NCI-H69 (cell line): Measurements from ENCODE around the gene CCDC157.
"Not testable (repeated sequence)": the region's sequence is repeated elsewhere in the genome, so short reads cannot be mapped to it uniquely, and the experiment has no call there.

Experiments used
- DNase-seq: peaks from one replicate; lab custom pipeline; 2025; lab: John Stamatoyannopoulos, UW

CCDC157 gene

GRCh38 chr22:30390974-30391691, 34.3 kb downstream of the CCDC157 start:
- peak; percentile 68 for DNase-seq

- DNase-seq = no peak
These were observed 36.0 kb downstream of the CCDC157 start for GRCh38 chr22:30392661-30393321.

GRCh38 chr22:30393322-30393680, 36.5 kb downstream of the CCDC157 start:
- DNase-seq = no peak

- no peak for DNase-seq
These were observed 37.1 kb downstream of the CCDC157 start for GRCh38 chr22:30393885-30394284.

- peak; percentile 67 for DNase-seq
These were observed 40.3 kb downstream of the CCDC157 start, which contains the start of gene SEC14L2 for GRCh38 chr22:30396871-30397655. SEC14L2 (plus strand) TSS chr22:30397018; CDS start chr22:30397117, 99 bp downstream.

GRCh38 chr22:30397656-30398635, 41.1 kb downstream of the CCDC157 start:
- DNase-seq = no peak

GRCh38 chr22:30398685-30399680, 42.2 kb downstream of the CCDC157 start:
- DNase-seq = no peak

GRCh38 chr22:30399718-30400117, 42.9 kb downstream of the CCDC157 start:
- DNase-seq = no peak

GRCh38 chr22:30400159-30400558, 43.4 kb downstream of the CCDC157 start:
- DNase-seq = no peak

- DNase-seq = not testable (repeated sequence)
These were observed 44.2 kb downstream of the CCDC157 start for GRCh38 chr22:30401024-30401423.

- no peak for DNase-seq
These were observed 45.4 kb downstream of the CCDC157 start for GRCh38 chr22:30402028-30402765.

GRCh38 chr22:30402766-30403104, 45.9 kb downstream of the CCDC157 start:
- not testable (repeated sequence) for DNase-seq

- DNase-seq = no peak
These were observed 47.5 kb downstream of the CCDC157 start for GRCh38 chr22:30404307-30404706.

- no peak for DNase-seq
These were observed 48.9 kb downstream of the CCDC157 start for GRCh38 chr22:30405731-30406130.

- no peak for DNase-seq
These were observed 49.6 kb downstream of the CCDC157 start for GRCh38 chr22:30406400-30406799.

GRCh38 chr22:30408388-30409102, 51.7 kb downstream of the CCDC157 start:
- DNase-seq = no peak

- no peak for DNase-seq
These were observed 55.0 kb downstream of the CCDC157 start for GRCh38 chr22:30411780-30412179.

- no peak for DNase-seq
These were observed 56.2 kb downstream of the CCDC157 start for GRCh38 chr22:30413001-30413400.
